HG02973 (cell line): ENCODE measurements around the gene AARSD1.
A peak's percentile ranks its signal among the peaks of the same experiment; 100 is the strongest.
"Not testable (repeated sequence)": the region's sequence is repeated elsewhere in the genome, so short reads cannot be mapped to it uniquely, and the experiment has no call there.

Experiments used
- ATAC-seq: cut with Tn5 transposase; IDR thresholded peaks from one replicate; pipeline ENCODE4 v1.9.1; 2021; ENCODE audit warnings: moderate library complexity; ENCODE audit not compliant: unreplicated experiment

The AARSD1 gene

GRCh38 chr17:42980766-42981397 is 16.6 kb upstream of the AARSD1 start:
- peak; percentile 31 for ATAC-seq

DNA sequence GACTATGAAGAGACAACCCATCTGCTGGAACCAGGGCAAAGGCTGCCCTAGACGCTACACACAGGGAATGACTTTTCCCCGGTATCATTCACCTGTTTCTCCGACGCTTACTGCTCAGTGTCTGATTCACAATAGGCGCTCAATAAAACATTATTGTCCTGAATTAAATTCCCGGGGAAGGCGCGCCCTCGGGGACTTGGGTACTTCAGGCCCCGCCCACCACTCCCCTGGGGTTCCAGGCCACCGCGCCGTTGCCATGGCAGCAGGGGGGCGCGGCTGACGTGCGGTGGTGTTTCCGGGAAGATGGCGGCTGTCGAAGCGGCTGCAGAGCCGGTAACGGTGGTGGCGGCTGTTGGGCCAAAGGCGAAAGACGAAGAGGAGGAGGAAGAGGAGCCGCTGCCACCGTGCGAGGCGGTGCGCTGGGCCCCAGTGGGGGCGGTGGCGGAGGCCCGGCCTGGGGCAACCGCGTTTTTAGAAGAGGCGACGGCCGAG is 16.1 kb upstream of the AARSD1 start, which contains the start of gene RUNDC1:
RUNDC1 (plus strand) TSS at position 292 of the 492 bp plus-strand sequence; CDS start at position 304, 12 bp downstream.
- peak; percentile 58 for ATAC-seq

DNA sequence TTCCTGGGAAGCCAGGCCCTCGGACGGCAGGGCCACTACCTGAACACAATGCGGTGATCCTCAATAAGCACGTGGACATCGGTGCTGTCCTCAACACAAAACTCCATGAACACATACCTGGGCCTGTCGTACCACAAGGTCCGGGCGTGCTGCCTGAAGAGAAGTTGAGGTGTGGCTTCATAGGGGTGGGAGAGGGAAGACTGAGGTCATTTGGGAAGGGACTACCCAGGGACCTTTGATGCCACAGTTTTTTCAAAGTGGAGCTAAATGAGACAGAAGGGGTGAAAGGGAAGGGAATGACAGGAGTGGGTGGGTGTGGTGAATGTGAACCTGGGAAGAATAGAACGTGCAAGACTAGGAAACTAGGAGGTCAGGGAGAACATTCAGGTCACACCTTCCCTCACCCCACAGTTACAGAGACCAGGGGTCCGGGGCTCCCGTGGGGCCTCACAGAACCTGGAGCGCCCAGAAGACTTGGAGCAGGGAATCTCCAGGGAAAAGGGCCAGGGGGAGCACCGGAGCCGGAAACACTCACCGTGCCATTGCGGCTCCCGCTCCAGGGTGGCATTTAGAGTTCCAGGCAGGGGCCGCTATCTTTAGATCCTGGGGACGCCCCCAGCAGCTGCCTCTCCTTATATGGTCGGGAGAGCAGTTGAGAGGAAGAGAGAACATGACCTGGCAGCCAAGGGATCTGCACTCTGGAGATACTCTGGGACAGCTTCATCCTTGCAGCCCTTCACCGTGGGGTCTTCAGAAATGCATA is 15.4 kb upstream of the AARSD1 start, which contains the start of gene PTGES3L:
PTGES3L (minus strand) TSS at position 570 of the 763 bp plus-strand sequence; CDS start at position 543, 27 bp downstream.
- ATAC-seq = no peak

DNA sequence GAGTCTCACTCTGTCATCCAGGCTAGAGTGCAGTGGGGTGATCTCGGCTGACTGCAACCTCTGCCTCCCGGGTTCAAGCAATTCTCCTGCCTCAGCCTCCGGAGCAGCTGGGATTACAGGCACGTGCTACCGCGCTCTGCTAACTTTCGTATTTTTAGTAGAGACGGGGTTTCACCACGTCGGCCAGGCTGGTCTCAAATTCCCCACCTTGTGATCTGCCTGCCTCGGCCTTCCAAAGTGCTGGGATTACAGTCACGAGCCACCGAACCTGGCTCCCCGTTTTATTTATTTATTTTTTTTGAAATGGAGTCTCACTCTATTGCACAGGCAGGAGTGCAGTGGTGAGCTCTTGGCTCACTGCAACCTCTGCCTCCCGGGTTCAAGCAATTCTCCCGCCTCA is 11.4 kb upstream of the AARSD1 start:
- ATAC-seq = not testable (repeated sequence)

GRCh38 chr17:42975265-42975664 is 11.0 kb upstream of the AARSD1 start:
- no peak for ATAC-seq

DNA sequence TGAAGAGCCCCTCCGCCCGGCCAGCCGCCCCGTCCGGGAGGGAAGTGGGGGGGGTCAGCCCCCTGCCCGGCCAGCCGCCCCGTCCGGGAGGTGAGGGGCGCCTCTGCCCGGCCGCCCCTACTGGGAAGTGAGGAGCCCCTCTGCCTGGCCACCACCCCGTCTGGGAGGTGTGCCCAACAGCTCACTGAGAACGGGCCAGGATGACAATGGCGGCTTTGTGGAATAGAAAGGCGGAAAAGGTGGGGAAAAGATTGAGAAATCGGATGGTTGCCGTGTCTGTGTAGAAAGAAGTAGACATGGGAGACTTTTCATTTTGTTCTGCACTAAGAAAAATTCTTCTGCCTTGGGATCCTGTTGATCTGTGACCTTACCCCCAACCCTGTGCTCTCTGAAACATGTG is 9.1 kb upstream of the AARSD1 start:
- not testable (repeated sequence) for ATAC-seq

DNA sequence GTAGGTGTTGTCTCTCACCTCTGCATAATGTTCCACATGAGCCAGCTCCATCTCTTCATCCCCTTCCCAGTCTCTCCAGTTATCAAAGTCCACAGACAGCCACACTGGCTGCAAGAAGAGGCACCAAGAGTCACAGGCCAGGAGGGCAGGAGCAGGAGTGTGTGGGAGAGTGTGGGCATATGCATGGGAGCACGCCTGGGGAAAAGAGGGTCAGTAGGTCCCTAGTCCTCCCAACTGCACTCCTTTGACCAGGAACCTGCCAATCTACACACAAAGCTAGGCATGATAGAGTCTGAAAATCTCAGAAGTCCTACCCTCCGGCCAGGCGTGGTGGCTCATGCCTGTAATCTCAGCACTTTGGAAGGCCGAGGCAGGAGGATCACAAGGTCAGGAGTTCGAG is 7.3 kb upstream of the AARSD1 start:
- no peak for ATAC-seq

DNA sequence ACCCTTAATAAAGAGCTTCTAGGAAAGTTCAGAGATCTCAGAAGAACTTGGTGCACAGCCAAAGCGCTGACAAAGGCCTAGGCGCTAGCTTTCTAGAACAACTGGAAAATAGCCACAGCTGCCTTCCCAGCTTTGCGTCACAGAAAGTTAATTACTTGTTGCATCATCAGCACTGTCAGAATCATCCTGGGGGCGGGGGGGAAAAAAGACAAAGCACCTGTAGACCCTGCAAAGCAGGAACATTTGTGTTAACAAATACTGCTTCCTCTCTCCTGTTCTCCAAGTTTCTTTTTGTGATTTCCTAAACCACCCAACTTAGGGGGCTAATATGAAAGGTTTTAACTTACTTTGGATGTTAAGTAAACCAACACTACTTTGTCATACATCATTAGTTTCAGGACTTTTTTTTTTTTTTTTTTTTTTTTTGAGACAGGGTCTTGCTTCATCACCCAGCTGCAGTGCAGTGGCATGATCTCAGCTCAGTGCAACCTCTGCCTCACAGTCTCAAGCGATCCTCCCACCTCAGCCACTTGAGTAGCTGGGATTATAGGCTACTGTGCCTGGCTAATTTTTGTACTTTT is 4.8 kb upstream of the AARSD1 start:
- no peak for ATAC-seq

DNA sequence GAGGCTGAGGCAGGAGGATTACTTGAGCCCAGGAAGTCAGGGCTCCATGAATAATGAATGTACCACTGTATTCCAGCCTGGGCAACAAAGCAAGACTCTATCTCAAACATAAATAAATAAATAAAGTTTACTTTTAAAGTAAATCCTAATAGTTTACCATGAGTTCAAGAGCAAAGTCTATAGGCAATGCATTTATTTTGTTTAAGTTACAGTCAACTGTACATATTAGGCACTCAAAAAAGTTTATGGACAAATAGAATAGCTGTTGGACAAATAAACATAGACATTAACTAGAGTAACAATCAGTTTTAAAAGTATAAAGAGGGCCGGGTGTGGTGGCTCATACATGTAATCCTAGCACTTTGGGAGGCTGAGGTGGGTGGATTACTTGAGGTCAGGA is 3.7 kb upstream of the AARSD1 start:
- no peak for ATAC-seq

GRCh38 chr17:42953669-42954068 is 10.6 kb downstream of the AARSD1 start:
- no peak for ATAC-seq

DNA sequence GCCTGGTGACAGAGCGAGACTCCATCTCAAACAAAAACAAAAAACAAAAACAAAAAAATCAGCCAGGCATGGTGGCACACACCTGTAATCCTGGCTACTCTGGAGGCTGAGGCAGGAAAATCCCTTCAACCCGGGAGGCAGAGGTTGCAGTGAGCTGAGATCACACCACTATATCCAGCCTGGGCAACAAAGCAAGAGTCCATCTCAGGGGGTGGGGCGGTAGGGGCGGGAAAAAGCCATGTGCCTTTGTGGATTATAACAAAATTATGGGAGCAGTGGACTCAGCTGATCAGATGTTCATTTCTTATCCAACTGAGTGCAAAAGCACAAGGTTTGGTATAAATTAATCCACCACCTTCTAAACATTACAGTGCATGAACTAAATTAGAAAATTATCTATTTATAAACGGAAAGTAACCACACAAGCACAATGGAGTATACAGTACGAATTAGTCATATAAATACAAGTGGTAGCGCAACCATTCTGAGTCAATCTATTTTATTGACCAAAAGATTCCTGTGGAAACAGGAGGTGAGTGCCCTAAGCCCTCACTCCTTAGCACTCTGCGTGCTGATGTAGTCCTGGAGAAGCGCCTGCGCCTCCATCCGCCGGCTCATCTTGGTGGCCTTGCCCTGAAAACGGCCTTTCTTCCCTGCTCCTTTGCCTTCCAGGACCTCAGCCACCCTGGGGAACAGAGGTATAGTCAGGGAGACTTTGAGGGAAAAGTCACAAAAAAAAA is 14.0 kb downstream of the AARSD1 start:
- no peak for ATAC-seq

DNA sequence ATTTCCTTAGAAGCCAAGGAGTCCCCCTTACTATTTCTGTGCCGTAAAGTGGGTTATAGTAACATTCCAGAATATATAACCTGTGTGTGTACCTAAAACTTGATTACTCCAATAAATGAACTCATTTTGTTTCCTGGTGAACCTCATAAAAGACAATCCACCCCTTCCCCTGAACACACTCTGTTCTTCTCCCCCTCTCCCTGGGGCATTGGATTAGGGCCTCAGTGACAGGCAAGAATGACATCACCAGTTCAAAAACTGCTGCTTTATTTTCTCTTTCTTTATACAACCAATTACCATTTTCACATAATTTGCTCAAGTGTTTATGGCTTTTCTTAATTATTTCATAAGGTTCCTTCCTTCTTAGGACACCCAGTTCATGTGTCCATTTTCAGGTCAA is 17.4 kb downstream of the AARSD1 start:
- ATAC-seq = no peak

- no peak for ATAC-seq
Measured at GRCh38 chr17:42944211-42944610, 20.0 kb downstream of the AARSD1 start.

DNA sequence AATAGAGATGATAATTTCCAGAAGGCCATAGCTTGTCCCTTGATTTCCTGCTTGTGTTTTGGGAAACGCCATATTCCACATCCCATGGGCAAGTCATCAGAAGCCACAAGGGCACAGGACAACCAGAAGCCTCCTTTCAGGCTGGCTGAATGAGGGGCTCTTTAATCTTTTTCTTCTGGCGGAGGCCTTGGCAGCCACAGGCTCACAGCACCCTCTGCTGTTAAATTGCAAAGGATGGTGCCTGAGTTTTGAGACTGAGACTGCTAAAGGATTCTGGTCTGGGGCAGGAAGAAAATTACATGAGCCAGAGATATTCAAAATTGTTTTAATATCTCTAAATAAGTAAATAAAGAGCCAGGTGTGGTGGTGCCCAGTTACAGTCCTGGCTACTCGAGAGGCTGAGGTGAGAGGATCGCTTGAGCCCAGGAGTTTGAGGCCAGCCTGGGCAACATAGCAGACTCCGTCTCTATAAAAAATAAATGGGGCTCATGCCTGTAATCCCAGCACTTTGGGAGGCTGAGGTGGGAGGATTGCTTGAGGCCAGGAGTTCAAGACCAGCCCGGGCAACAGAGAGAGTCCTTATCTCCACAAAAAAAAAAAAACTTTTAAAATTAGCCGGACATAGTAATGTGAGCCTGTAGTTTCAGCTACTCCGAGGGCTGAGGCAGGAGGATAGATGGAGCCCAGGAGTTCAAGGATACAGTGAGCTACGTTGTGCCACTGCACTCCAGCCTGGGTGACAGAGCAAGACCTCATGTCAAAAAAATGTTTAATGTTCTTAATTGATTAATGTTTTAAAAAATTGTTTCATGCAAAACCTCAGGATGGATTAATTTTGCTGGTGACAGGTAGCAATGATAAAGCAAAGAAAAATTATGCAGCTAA is 26.3 kb downstream of the AARSD1 start:
- ATAC-seq = no peak

GRCh38 chr17:42929497-42929844 is 34.8 kb downstream of the AARSD1 start:
- ATAC-seq = no peak

GRCh38 chr17:42928714-42929496 is 35.3 kb downstream of the AARSD1 start:
- ATAC-seq = no peak

DNA sequence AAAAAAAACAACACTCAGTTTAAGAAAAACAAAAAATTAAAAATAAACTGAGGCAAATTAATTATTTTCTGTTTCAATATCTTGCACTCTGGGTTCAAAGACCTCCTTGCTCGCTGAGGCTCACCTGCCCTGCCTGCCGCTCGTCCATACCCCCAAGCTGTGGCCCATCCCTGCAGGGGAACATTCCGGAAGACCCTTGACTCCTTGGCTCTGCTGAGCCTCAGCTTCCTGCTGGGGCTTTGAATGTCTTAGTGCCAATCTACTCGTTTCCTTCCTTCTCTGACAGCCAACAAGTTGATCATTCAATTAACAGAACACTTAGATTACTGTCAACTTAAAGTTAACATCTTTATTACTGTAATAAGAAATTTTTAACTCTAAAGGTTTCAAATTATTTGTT is 39.4 kb downstream of the AARSD1 start:
- ATAC-seq = no peak

GRCh38 chr17:42923472-42923871 is 40.8 kb downstream of the AARSD1 start:
- not testable (repeated sequence) for ATAC-seq

DNA sequence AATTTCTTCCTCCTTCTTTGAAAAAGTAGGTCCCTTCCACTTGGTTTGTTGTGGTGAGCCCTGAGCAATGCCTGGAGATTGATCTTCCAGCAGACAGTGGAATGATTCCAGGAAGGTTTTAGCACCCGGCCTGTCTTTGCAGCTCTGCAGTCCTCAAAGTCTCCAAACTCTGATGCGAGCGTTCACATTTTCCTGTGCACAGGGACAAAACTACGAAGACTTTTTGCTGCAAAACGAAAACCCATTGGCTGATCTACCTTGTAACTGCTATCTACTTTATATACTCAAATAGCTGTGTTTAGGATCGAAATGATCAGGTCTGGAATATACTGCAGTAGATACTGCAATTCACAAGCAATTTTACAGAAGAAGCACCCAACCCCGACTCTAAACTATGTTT is 42.0 kb downstream of the AARSD1 start:
- no peak for ATAC-seq
